ENCODE data around the gene C5orf15.
"Not testable (repeated sequence)": the region's sequence is repeated elsewhere in the genome, so short reads cannot be mapped to it uniquely, and the experiment has no call there.

C5orf15 gene

GRCh38 chr5:133963493-133964128 is 4.8 kb downstream of the C5orf15 start:
- no peaks in the 10 kb centered on the region for H3K9me3 ChIP-seq (ENCODE audit: control insufficient read depth, low read length)
- no peaks in the 10 kb centered on the region for H3K27me3 ChIP-seq (ENCODE audit: control insufficient read depth, insufficient read depth, low read length, poor library complexity, severe bottlenecking)
- WGBS, 2 experiments = 91 to 94% methylated on average over 2 of the region's 2 CpGs
- no peak overlapping the region for H3K4me3 ChIP-seq (ENCODE audit: insufficient read depth, low read depth, low read length)
- H3K4me1 ChIP-seq (ENCODE audit: control insufficient read depth, insufficient read depth, low read length) = peaks cover 7% of the 10 kb centered on the region
- no peak overlapping the region for H3K27ac ChIP-seq (ENCODE audit: insufficient read depth, low read depth, low read length, poor library complexity, severe bottlenecking)
- H3K36me3 ChIP-seq (ENCODE audit: control insufficient read depth, insufficient read depth, low read length) = no peaks in the 10 kb centered on the region

DNA sequence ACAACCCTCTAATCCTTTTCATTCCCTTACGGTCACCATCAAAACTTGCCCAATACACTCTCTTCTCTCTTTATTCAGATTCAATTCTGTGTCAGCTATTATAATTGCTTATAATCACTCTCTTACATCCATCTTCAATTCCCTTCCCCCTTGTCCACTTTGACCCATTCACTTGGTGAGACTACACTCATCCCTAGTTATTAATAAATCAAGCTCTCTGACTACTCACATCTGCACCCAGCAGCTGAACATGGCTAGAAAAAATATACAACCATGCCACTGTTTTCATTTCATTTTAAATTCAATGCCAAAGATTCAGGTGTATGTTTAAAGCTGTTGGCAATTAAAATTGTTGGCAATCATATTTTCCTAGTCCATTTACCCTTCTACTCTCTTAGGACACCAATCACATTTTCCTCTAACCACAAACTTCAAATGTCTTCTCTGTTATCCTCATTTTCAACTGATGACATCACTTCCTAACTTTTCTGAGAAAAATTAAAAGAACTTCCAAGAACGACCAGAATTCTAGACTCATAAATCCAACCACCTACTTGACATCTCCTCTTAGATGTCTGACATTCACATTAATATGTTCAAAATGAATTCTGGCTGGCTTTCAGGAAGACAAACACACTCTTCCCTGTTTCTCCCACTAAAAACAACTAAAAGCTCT is 5.5 kb downstream of the C5orf15 start:
- H3K27ac ChIP-seq (ENCODE audit: insufficient read depth, low read depth, low read length, poor library complexity, severe bottlenecking) = no peak overlapping the region
- H3K27me3 ChIP-seq (ENCODE audit: control insufficient read depth, insufficient read depth, low read length, poor library complexity, severe bottlenecking) = no peaks in the 10 kb centered on the region
- no peaks in the 10 kb centered on the region for H3K36me3 ChIP-seq (ENCODE audit: control insufficient read depth, insufficient read depth, low read length)
- peaks cover 7% of the 10 kb centered on the region for H3K4me1 ChIP-seq (ENCODE audit: control insufficient read depth, insufficient read depth, low read length)
- 90 to 94% methylated on average over 2 of the region's 2 CpGs for WGBS, 2 experiments
- H3K9me3 ChIP-seq (ENCODE audit: control insufficient read depth, low read length) = no peaks in the 10 kb centered on the region
- H3K4me3 ChIP-seq (ENCODE audit: insufficient read depth, low read depth, low read length) = no peak overlapping the region

- Histone ChIP-seq H3K9me3 (ENCODE audit: control insufficient read depth, low read length) (no peaks in the 10 kb centered on the region), H3K36me3 (ENCODE audit: control insufficient read depth, insufficient read depth, low read length) (no peaks in the 10 kb centered on the region), H3K27ac (ENCODE audit: insufficient read depth, low read depth, low read length, poor library complexity, severe bottlenecking) (no peak overlapping the region), H3K27me3 (ENCODE audit: control insufficient read depth, insufficient read depth, low read length, poor library complexity, severe bottlenecking) (no peaks in the 10 kb centered on the region), H3K4me3 (ENCODE audit: insufficient read depth, low read depth, low read length) (no peak overlapping the region), H3K4me1 (ENCODE audit: control insufficient read depth, insufficient read depth, low read length) (peaks cover 4% of the 10 kb centered on the region)
- WGBS, 2 experiments = 94 to 99% methylated on average over 2 of the region's 2 CpGs
Observed at GRCh38 chr5:133962131-133962530, 6.3 kb downstream of the C5orf15 start.

- Histone ChIP-seq H3K27me3 (ENCODE audit: control insufficient read depth, insufficient read depth, low read length, poor library complexity, severe bottlenecking) (no peaks in the 10 kb centered on the region), H3K9me3 (ENCODE audit: control insufficient read depth, low read length) (no peaks in the 10 kb centered on the region), H3K27ac (ENCODE audit: insufficient read depth, low read depth, low read length, poor library complexity, severe bottlenecking) (no peak overlapping the region), H3K36me3 (ENCODE audit: control insufficient read depth, insufficient read depth, low read length) (peaks cover 6% of the 10 kb centered on the region), H3K4me3 (ENCODE audit: insufficient read depth, low read depth, low read length) (no peak overlapping the region), H3K4me1 (ENCODE audit: control insufficient read depth, insufficient read depth, low read length) (no peaks in the 10 kb centered on the region)
- WGBS, 2 experiments = 94 to 95% methylated on average over 11 of the region's 11 CpGs
Observed at GRCh38 chr5:133959643-133960042, 8.8 kb downstream of the C5orf15 start.

- H3K27ac ChIP-seq (ENCODE audit: insufficient read depth, low read depth, low read length, poor library complexity, severe bottlenecking) = no peak overlapping the region
- H3K27me3 ChIP-seq (ENCODE audit: control insufficient read depth, insufficient read depth, low read length, poor library complexity, severe bottlenecking) = no peaks in the 10 kb centered on the region
- H3K4me1 ChIP-seq (ENCODE audit: control insufficient read depth, insufficient read depth, low read length) = no peaks in the 10 kb centered on the region
- 95 to 100% methylated on average over 1 of the region's 1 CpG for WGBS, 2 experiments
- H3K4me3 ChIP-seq (ENCODE audit: insufficient read depth, low read depth, low read length) = no peak overlapping the region
- no peaks in the 10 kb centered on the region for H3K9me3 ChIP-seq (ENCODE audit: control insufficient read depth, low read length)
- peaks cover 6% of the 10 kb centered on the region for H3K36me3 ChIP-seq (ENCODE audit: control insufficient read depth, insufficient read depth, low read length)
Observed at GRCh38 chr5:133957591-133957990, 10.8 kb downstream of the C5orf15 start.

DNA sequence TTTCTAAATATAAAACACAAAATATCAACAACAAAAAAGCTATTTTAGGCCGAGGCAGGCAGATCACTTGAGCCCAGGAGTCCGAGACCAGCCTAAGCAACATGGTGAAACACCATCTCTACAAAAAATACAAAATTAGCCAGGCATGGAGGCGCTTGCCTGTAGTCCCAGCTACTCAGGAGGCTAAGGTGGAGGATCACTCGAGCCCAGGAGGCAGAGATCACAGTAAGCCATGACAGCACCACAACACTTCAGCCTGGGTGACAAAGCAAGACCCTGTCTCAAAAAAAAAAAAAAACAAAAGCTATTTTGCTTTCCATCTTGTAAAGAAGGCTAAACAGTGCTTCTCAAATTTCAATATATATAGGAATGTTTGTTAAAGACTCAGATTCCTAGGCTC is 11.3 kb downstream of the C5orf15 start:
- WGBS, 2 experiments = 88 to 92% methylated on average over 4 of the region's 4 CpGs
- peaks cover 6% of the 10 kb centered on the region for H3K36me3 ChIP-seq (ENCODE audit: control insufficient read depth, insufficient read depth, low read length)

DNA sequence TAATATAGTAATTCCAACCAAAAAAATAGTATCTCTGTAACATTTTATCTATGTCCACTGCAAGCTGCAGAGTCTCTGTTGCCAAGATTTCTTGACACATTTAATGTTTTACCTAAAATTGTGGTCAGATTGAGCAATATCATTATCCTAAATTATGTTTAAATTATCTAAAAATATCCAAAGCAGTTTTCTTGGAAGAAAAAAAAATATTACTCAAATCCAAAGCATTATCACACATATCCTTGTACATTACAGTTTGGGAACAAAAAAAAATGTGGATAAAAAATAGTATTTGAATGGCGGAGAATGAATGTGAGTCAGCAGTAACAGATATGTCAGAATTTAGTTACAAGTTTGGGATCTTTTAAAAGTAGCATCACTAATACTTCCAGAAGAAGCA is 12.2 kb downstream of the C5orf15 start:
- H3K4me1 ChIP-seq (ENCODE audit: control insufficient read depth, insufficient read depth, low read length); H3K36me3 ChIP-seq (ENCODE audit: control insufficient read depth, insufficient read depth, low read length); H3K27me3 ChIP-seq (ENCODE audit: control insufficient read depth, insufficient read depth, low read length, poor library complexity, severe bottlenecking); H3K4me3 ChIP-seq (ENCODE audit: insufficient read depth, low read depth, low read length); H3K9me3 ChIP-seq (ENCODE audit: control insufficient read depth, low read length); H3K27ac ChIP-seq (ENCODE audit: insufficient read depth, low read depth, low read length, poor library complexity, severe bottlenecking): not testable (repeated sequence)
- no CpG with 5 or more reads among the region's 1 CpG for WGBS, 2 experiments

More for the DNA sequence above, 11.3 kb downstream of the C5orf15 start:
- Histone ChIP-seq H3K27ac (ENCODE audit: insufficient read depth, low read depth, low read length, poor library complexity, severe bottlenecking) (no peak overlapping the region), H3K4me3 (ENCODE audit: insufficient read depth, low read depth, low read length) (no peak overlapping the region), H3K27me3 (ENCODE audit: control insufficient read depth, insufficient read depth, low read length, poor library complexity, severe bottlenecking) (no peaks in the 10 kb centered on the region), H3K9me3 (ENCODE audit: control insufficient read depth, low read length) (no peaks in the 10 kb centered on the region), H3K4me1 (ENCODE audit: control insufficient read depth, insufficient read depth, low read length) (no peaks in the 10 kb centered on the region)

DNA sequence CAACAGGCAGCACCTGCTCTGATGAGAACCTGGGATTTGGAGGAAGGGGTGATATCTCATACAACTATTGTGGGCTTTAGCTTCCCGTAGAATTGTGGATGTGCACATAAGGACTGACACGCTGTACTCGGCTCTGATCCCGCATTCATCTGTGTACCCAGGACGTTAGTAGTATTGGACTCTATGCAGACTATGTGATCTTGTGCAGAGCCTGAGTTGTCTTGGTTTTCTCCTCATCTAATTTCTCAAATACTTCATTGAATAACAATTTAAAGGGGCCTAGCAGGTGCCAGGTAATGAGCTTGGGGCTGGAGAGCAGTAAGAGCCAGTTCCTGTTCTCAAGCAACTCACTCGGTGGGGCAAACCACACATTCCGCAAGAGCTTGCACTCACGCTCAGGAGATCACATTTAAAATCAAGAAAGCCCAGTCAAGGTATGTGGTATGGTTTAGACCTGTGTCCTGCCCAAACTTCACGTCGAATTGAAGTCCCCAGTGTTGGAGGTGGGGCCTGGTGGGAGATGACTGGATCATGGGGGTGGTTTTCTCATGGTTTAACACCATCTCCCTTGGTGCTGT is 14.8 kb downstream of the C5orf15 start:
- no peaks in the 10 kb centered on the region for H3K9me3 ChIP-seq (ENCODE audit: control insufficient read depth, low read length)
- 91 to 92% methylated on average over 10 of the region's 10 CpGs for WGBS, 2 experiments
- no peaks in the 10 kb centered on the region for H3K27me3 ChIP-seq (ENCODE audit: control insufficient read depth, insufficient read depth, low read length, poor library complexity, severe bottlenecking)
- H3K4me3 ChIP-seq (ENCODE audit: insufficient read depth, low read depth, low read length) = no peak overlapping the region
- H3K27ac ChIP-seq (ENCODE audit: insufficient read depth, low read depth, low read length, poor library complexity, severe bottlenecking) = no peak overlapping the region
- no peaks in the 10 kb centered on the region for H3K4me1 ChIP-seq (ENCODE audit: control insufficient read depth, insufficient read depth, low read length)
- H3K36me3 ChIP-seq (ENCODE audit: control insufficient read depth, insufficient read depth, low read length) = peaks cover 6% of the 10 kb centered on the region

DNA sequence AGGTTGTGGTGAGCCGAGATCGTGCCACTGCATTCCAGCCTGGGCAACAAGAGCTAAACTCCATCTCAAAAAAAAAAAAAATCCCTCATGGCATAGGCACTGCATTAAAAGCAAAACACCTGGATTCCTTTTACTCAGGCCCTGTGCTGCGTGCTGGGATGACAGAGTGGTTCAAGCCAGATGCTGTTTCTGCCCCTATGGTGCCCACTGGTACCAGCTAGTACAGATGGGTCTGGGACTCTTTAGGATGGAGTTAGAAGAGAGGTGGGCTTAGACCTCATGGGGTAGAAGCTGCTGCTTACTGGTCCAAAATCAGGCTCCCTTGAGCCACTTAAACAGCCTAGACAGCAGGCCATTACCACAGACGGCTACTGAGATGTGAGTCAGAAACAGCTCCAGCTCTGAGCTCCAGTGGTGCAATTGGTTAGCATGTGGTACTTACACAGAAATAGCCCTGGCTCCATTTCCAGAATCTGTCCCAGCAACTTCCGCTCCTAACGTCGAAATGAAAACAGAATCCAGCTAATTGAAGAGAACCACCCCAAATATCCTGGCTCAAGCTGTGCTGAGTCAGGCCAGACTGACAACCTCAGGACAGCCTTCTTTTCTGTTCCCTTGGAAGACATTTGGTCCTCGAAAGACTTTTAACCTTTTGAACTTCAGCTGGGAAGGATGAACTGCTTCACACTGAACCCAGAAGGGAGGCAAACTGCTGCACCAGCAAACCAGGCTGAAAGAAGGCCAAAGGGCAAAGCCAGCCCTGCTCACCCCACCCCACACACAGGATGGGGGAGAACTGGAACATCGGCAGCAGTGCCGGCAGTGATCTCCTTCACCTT is 15.5 kb downstream of the C5orf15 start:
- WGBS, 2 experiments = 91 to 92% methylated on average over 9 to 10 of the region's 10 CpGs
- H3K36me3 ChIP-seq (ENCODE audit: control insufficient read depth, insufficient read depth, low read length) = peaks cover 6% of the 10 kb centered on the region
- no peaks in the 10 kb centered on the region for H3K4me1 ChIP-seq (ENCODE audit: control insufficient read depth, insufficient read depth, low read length)
- no peak overlapping the region for H3K27ac ChIP-seq (ENCODE audit: insufficient read depth, low read depth, low read length, poor library complexity, severe bottlenecking)
- H3K4me3 ChIP-seq (ENCODE audit: insufficient read depth, low read depth, low read length) = no peak overlapping the region
- no peaks in the 10 kb centered on the region for H3K9me3 ChIP-seq (ENCODE audit: control insufficient read depth, low read length)
- no peaks in the 10 kb centered on the region for H3K27me3 ChIP-seq (ENCODE audit: control insufficient read depth, insufficient read depth, low read length, poor library complexity, severe bottlenecking)

Measured in ectodermal cell (in vitro differentiated cells).